NB4 (cell line): ENCODE measurements around the gene CCDC81.

Experiments
- POLR2A ChIP-seq: IDR thresholded peaks from 2 replicates; pipeline ENCODE4 v1.6.1; 2011; ENCODE audit warnings: mild to moderate bottlenecking; ENCODE audit not compliant: insufficient read length; ENCODE audit errors: extremely low read depth
- TF ChIP-seq, protein P1 (sequence below): IDR thresholded peaks from one replicate; pipeline ENCODE4 v1.5.1; 2012; ENCODE audit warnings: low read depth, low read length
- TF ChIP-seq, protein P2 (sequence below): IDR thresholded peaks from 2 replicates; pipeline ENCODE4 v1.6.1; 2011; ENCODE audit warnings: low read depth, low read length

DNA sequence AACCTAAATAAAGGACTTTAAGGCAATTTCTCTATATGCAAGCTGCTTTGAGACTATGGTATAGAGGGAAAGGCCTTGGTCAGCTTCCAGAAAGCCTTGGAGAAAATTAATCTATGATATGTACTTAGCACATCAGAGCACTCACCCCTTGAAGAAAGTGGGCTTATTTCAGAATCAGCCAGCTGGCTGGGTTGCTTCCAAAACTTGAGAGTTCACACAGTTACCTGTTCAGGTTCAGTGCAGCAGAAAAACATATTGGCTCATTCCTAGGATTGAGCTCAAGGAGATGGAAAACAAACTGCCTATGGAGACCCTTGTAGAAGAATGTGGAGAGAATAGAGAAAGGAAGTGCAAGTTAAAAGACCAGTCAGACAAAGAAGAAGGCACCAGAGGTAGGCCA lies 22.7 kb downstream of the CCDC81 start:
- TF ChIP-seq, protein P1, sequence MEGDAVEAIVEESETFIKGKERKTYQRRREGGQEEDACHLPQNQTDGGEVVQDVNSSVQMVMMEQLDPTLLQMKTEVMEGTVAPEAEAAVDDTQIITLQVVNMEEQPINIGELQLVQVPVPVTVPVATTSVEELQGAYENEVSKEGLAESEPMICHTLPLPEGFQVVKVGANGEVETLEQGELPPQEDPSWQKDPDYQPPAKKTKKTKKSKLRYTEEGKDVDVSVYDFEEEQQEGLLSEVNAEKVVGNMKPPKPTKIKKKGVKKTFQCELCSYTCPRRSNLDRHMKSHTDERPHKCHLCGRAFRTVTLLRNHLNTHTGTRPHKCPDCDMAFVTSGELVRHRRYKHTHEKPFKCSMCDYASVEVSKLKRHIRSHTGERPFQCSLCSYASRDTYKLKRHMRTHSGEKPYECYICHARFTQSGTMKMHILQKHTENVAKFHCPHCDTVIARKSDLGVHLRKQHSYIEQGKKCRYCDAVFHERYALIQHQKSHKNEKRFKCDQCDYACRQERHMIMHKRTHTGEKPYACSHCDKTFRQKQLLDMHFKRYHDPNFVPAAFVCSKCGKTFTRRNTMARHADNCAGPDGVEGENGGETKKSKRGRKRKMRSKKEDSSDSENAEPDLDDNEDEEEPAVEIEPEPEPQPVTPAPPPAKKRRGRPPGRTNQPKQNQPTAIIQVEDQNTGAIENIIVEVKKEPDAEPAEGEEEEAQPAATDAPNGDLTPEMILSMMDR = no peak
- no peak for TF ChIP-seq POLR2A
- TF ChIP-seq, protein P2, sequence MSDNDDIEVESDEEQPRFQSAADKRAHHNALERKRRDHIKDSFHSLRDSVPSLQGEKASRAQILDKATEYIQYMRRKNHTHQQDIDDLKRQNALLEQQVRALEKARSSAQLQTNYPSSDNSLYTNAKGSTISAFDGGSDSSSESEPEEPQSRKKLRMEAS = no peak
